Osteoblast (primary cell): ENCODE results near the gene SLC25A36. TPM values are rescaled to one million over a fixed set of nuclear protein-coding genes. Genes with fewer than 3 reads are reported as not detected.

ENCODE experiments used
- DNase-seq: peaks from one replicate; pipeline ENCODE4 v3.0.0; 2011; ENCODE audit warnings: low spot score, mixed read lengths; ENCODE audit not compliant: insufficient read length; ENCODE audit errors: missing footprints
- H2AFZ ChIP-seq: 2 replicates; pipeline ENCODE4 v1.6.0; 2011; ENCODE audit warnings: mild to moderate bottlenecking, low read length
- H3K27ac ChIP-seq: 2 replicates; pipeline ENCODE4 v1.5.1; 2011; ENCODE audit warnings: mild to moderate bottlenecking, low read depth, low read length, moderate library complexity
- H3K27me3 ChIP-seq: 2 replicates; pipeline ENCODE4 v1.6.0; 2012; ENCODE audit warnings: mild to moderate bottlenecking, control low read depth, inconsistent platforms, low read length, moderate library complexity; ENCODE audit not compliant: insufficient read depth
- H3K36me3 ChIP-seq: 2 replicates; pipeline ENCODE4 v1.5.1; 2011; ENCODE audit warnings: mild to moderate bottlenecking, low read length, control low read depth, moderate library complexity; ENCODE audit not compliant: insufficient read depth
- H3K4me1 ChIP-seq: 2 replicates; pipeline ENCODE4 v1.5.1; 2011; ENCODE audit warnings: mild to moderate bottlenecking, low read length, control low read depth, moderate library complexity; ENCODE audit not compliant: insufficient read depth
- H3K4me2 ChIP-seq: 2 replicates; pipeline ENCODE4 v1.6.0; 2011; ENCODE audit warnings: mild to moderate bottlenecking, low read length; ENCODE audit not compliant: insufficient read depth
- H3K4me3 ChIP-seq: fragments of 200-600 bp; sonication (generic); 3 replicates; pipeline ENCODE4 v1.5.1; 2012; ENCODE audit warnings: mild to moderate bottlenecking, low read length, inconsistent platforms; ENCODE audit not compliant: insufficient read depth
- H3K79me2 ChIP-seq: 2 replicates; pipeline ENCODE4 v1.6.0; 2012; ENCODE audit warnings: mild to moderate bottlenecking, low read length, control low read depth, inconsistent platforms; ENCODE audit not compliant: insufficient read depth
- H3K9me3 ChIP-seq: 2 replicates; pipeline ENCODE4 v1.5.1; 2011; ENCODE audit warnings: low read depth, low read length, control low read depth
- H4K20me1 ChIP-seq: 2 replicates; pipeline ENCODE4 v1.6.0; 2012; ENCODE audit warnings: mild to moderate bottlenecking, low read length, control low read depth; ENCODE audit not compliant: insufficient read depth
- CTCF ChIP-seq: IDR thresholded peaks from 2 replicates; pipeline ENCODE4 v1.5.1; 2011; ENCODE audit warnings: mild to moderate bottlenecking, low read depth, low read length, moderate library complexity; ENCODE audit errors: extremely low read depth
- total RNA-seq: library from RNA; depleted of rRNA; stranded (reverse); fragments of >200 nt; gene quantifications from 2 replicates; pipeline ENCODE4 v1.2.3, GENCODE V29; 2012

The SLC25A36 gene
- total RNA-seq, 1 donor = 97.4 TPM

- Histone ChIP-seq H4K20me1 (no peaks in the 10 kb centered on the region), H3K4me2 (no peak overlapping the region), H3K79me2 (no peaks in the 10 kb centered on the region), H3K27ac (no peak overlapping the region), H2AFZ (no peak overlapping the region), H3K27me3 (no peaks in the 10 kb centered on the region), H3K4me1 (no peaks in the 10 kb centered on the region), H3K36me3 (no peaks in the 10 kb centered on the region), H3K9me3 (no peaks in the 10 kb centered on the region), H3K4me3 (no peak overlapping the region)
- TF ChIP-seq CTCF = no peak
- DNase-seq = no peak
Measured at GRCh38 chr3:141000686-141001085, 59.0 kb downstream of the SLC25A36 start.

- no peak overlapping the region for H2AFZ ChIP-seq
- no peaks in the 10 kb centered on the region for H3K4me1 ChIP-seq
- no peaks in the 10 kb centered on the region for H3K79me2 ChIP-seq
- no peak overlapping the region for H3K27ac ChIP-seq
- H3K9me3 ChIP-seq = no peaks in the 10 kb centered on the region
- peaks cover 8% of the 10 kb centered on the region for H3K27me3 ChIP-seq
- DNase-seq = no peak
- H3K4me2 ChIP-seq = no peak overlapping the region
- no peak overlapping the region for H3K4me3 ChIP-seq
- no peak for TF ChIP-seq CTCF
- no peaks in the 10 kb centered on the region for H4K20me1 ChIP-seq
- H3K36me3 ChIP-seq = no peaks in the 10 kb centered on the region
Measured at GRCh38 chr3:141006344-141006743, 64.7 kb downstream of the SLC25A36 start.

- Histone ChIP-seq H3K36me3 (no peaks in the 10 kb centered on the region), H3K79me2 (no peaks in the 10 kb centered on the region), H3K4me3 (no peak overlapping the region), H2AFZ (no peak overlapping the region), H3K27me3 (peaks cover 8% of the 10 kb centered on the region), H4K20me1 (no peaks in the 10 kb centered on the region), H3K4me2 (no peak overlapping the region), H3K27ac (no peak overlapping the region), H3K9me3 (no peaks in the 10 kb centered on the region), H3K4me1 (no peaks in the 10 kb centered on the region)
- no peak for TF ChIP-seq CTCF
- DNase-seq = no peak
Measured at GRCh38 chr3:141009496-141009895, 67.9 kb downstream of the SLC25A36 start.

GRCh38 chr3:141011232-141011996, 69.8 kb downstream of the SLC25A36 start:
- Histone ChIP-seq H3K79me2 (no peaks in the 10 kb centered on the region), H3K4me1 (no peaks in the 10 kb centered on the region), H3K4me2 (no peak overlapping the region), H3K27me3 (peaks cover 13% of the 10 kb centered on the region), H4K20me1 (no peaks in the 10 kb centered on the region), H3K27ac (no peak overlapping the region), H3K9me3 (no peaks in the 10 kb centered on the region), H3K4me3 (no peak overlapping the region), H3K36me3 (no peaks in the 10 kb centered on the region), H2AFZ (no peak overlapping the region)
- TF ChIP-seq CTCF = peak; percentile 85
- DNase-seq = no peak
